ENCODE measurements around the gene CDK14. TPM values are rescaled to one million over a fixed set of nuclear protein-coding genes. Genes with fewer than 3 reads are reported as not detected.
A peak's percentile ranks its signal among the peaks of the same experiment; 100 is the strongest.

The CDK14 gene
- polyA plus RNA-seq (2013), result 5.5 and 6.3 TPM in 2 replicates

- Histone ChIP-seq H2AFZ (ENCODE audit: insufficient read depth, low read length, poor library complexity) (peak within 1 kb of the TSS; percentile 97), H3K79me1 (ENCODE audit: low read length) (peaks cover 8% of the 10 kb centered on the region), H4K8ac (ENCODE audit: low read depth, low read length) (peak within 1 kb of the TSS; percentile 88), H3K4me3 (ENCODE audit: low read depth, low read length) (peak within 1 kb of the TSS; percentile 85), H3K27ac (ENCODE audit: low read depth, low read length) (no peak within 1 kb of the TSS), H4K12ac (ENCODE audit: low read depth, low read length) (peak within 1 kb of the TSS; percentile 86), H3K36me3 (ENCODE audit: control insufficient read depth in 1 of 2, insufficient read depth in 2 of 2, low read length in 2 of 2) (no peaks in the 10 kb centered on the region), H2BK120ac (ENCODE audit: insufficient read depth, low read length, poor library complexity) (peak within 1 kb of the TSS; percentile 72), H2AK5ac (ENCODE audit: low read length) (no peak within 1 kb of the TSS), H3K9ac (ENCODE audit: low read length) (peak within 1 kb of the TSS; percentile 72), H2BK5ac (ENCODE audit: low read depth, low read length, poor library complexity) (peak within 1 kb of the TSS; percentile 42), H4K91ac (ENCODE audit: low read depth, low read length) (peak within 1 kb of the TSS; percentile 83), H3K4me1 (ENCODE audit: control insufficient read depth in 1 of 2, insufficient read depth in 2 of 2, low read length in 2 of 2) (no peaks in the 10 kb centered on the region), H3K14ac (ENCODE audit: low read length) (peak within 1 kb of the TSS; percentile 88), H3K9me3 (ENCODE audit: insufficient read depth, low read depth, low read length) (no peaks in the 10 kb centered on the region), H3K23ac (ENCODE audit: low read length) (no peak within 1 kb of the TSS), H3K27me3 (ENCODE audit: insufficient read depth, low read length) (no peaks in the 10 kb centered on the region), H2BK12ac (ENCODE audit: low read length) (peak within 1 kb of the TSS; percentile 35), H3K18ac (ENCODE audit: low read length) (peak within 1 kb of the TSS; percentile 93), H3K4me2 (ENCODE audit: low read length) (peak within 1 kb of the TSS; percentile 97), H3K79me2 (ENCODE audit: control insufficient read depth, insufficient read depth, low read length, poor library complexity) (peaks cover 8% of the 10 kb centered on the region), H3K4ac (ENCODE audit: low read depth, low read length) (peak within 1 kb of the TSS; percentile 31)
- WGBS (ENCODE audit: extremely low coverage, insufficient coverage, insufficient read length), result no CpG with 5 or more reads among the region's 118 CpGs
- DNase-seq, result peak; percentile 46 to 79
These were observed at the start of gene CDK14 for GRCh38 chr7:90595801-90596670. CDK14 (plus strand) TSS chr7:90596321; CDS start chr7:90596628, 307 bp downstream.

DNA sequence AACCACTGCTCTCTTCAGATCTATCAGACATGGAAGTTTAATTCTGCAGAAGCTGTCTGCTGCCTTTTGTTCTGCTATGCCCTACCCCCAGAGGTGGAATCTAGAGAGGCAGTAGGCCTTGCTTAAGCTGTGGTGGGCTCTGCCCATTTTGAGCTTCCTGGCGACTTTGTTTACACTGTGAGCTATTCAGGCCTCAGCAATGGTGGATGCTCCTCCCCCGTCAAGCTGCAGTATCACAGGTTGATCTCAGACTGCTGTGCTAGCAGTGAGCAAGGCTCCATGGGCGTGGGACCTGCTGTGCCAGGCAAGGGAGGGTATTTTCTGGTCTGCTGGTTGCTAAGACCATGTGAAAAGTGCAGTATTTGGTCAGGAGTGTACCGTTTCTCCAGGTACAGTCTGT lies 45.1 kb upstream of the CDK14 start:
- Histone ChIP-seq H3K9me3 (ENCODE audit: insufficient read depth, low read depth, low read length) (no peaks in the 10 kb centered on the region), H3K4me3 (ENCODE audit: low read depth, low read length) (no peak overlapping the region), H2BK120ac (ENCODE audit: insufficient read depth, low read length, poor library complexity) (no peak overlapping the region), H3K4ac (ENCODE audit: low read depth, low read length) (no peak overlapping the region), H2AK5ac (ENCODE audit: low read length) (no peak overlapping the region), H3K27ac (ENCODE audit: low read depth, low read length) (no peak overlapping the region), H3K23ac (ENCODE audit: low read length) (no peak overlapping the region), H3K4me1 (ENCODE audit: control insufficient read depth in 1 of 2, insufficient read depth in 2 of 2, low read length in 2 of 2) (no peaks in the 10 kb centered on the region), H3K18ac (ENCODE audit: low read length) (no peak overlapping the region), H4K12ac (ENCODE audit: low read depth, low read length) (no peak overlapping the region), H3K36me3 (ENCODE audit: control insufficient read depth in 1 of 2, insufficient read depth in 2 of 2, low read length in 2 of 2) (no peaks in the 10 kb centered on the region), H4K8ac (ENCODE audit: low read depth, low read length) (no peak overlapping the region), H3K14ac (ENCODE audit: low read length) (no peak overlapping the region), H2AFZ (ENCODE audit: insufficient read depth, low read length, poor library complexity) (no peak overlapping the region), H2BK5ac (ENCODE audit: low read depth, low read length, poor library complexity) (no peak overlapping the region), H2BK12ac (ENCODE audit: low read length) (no peak overlapping the region), H3K4me2 (ENCODE audit: low read length) (no peak overlapping the region), H3K79me1 (ENCODE audit: low read length) (no peaks in the 10 kb centered on the region), H3K79me2 (ENCODE audit: control insufficient read depth, insufficient read depth, low read length, poor library complexity) (no peaks in the 10 kb centered on the region), H3K9ac (ENCODE audit: low read length) (no peak overlapping the region), H3K27me3 (ENCODE audit: insufficient read depth, low read length) (no peaks in the 10 kb centered on the region), H4K91ac (ENCODE audit: low read depth, low read length) (no peak overlapping the region)
- DNase-seq, result no peak
- no CpG with 5 or more reads among the region's 4 CpGs for WGBS (ENCODE audit: extremely low coverage, insufficient coverage, insufficient read length)

DNA sequence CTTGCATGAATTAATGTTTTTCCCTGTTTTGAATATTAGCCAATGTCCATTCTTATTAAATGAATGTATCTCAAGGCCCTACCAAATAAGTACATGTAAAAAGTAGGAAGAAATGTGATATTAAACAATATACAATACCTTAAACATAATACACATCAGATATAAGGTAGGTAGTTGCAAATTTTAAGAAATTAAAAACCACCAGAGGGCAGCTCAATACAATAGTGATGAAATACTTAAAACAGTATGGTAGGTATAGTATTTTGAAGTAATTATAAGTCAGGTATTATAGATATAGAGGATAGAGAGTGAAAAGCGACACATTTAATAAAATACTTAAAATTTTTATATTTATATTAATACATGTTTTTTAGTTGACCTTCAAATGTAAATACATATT lies 43.6 kb upstream of the CDK14 start:
- Histone ChIP-seq H2BK5ac (ENCODE audit: low read depth, low read length, poor library complexity) (no peak overlapping the region), H2AFZ (ENCODE audit: insufficient read depth, low read length, poor library complexity) (no peak overlapping the region), H3K4me2 (ENCODE audit: low read length) (no peak overlapping the region), H3K9me3 (ENCODE audit: insufficient read depth, low read depth, low read length) (no peaks in the 10 kb centered on the region), H2AK5ac (ENCODE audit: low read length) (no peak overlapping the region), H3K23ac (ENCODE audit: low read length) (no peak overlapping the region), H2BK120ac (ENCODE audit: insufficient read depth, low read length, poor library complexity) (no peak overlapping the region), H3K27ac (ENCODE audit: low read depth, low read length) (no peak overlapping the region), H3K18ac (ENCODE audit: low read length) (no peak overlapping the region), H4K91ac (ENCODE audit: low read depth, low read length) (no peak overlapping the region), H4K8ac (ENCODE audit: low read depth, low read length) (no peak overlapping the region), H3K27me3 (ENCODE audit: insufficient read depth, low read length) (no peaks in the 10 kb centered on the region), H3K4me3 (ENCODE audit: low read depth, low read length) (no peak overlapping the region), H3K36me3 (ENCODE audit: control insufficient read depth in 1 of 2, insufficient read depth in 2 of 2, low read length in 2 of 2) (no peaks in the 10 kb centered on the region), H3K14ac (ENCODE audit: low read length) (no peak overlapping the region), H4K12ac (ENCODE audit: low read depth, low read length) (no peak overlapping the region), H3K79me2 (ENCODE audit: control insufficient read depth, insufficient read depth, low read length, poor library complexity) (no peaks in the 10 kb centered on the region), H3K79me1 (ENCODE audit: low read length) (no peaks in the 10 kb centered on the region), H3K9ac (ENCODE audit: low read length) (no peak overlapping the region), H3K4ac (ENCODE audit: low read depth, low read length) (no peak overlapping the region), H3K4me1 (ENCODE audit: control insufficient read depth in 1 of 2, insufficient read depth in 2 of 2, low read length in 2 of 2) (no peaks in the 10 kb centered on the region), H2BK12ac (ENCODE audit: low read length) (no peak overlapping the region)
- peak in 1 of 2 donors; percentile 61 for DNase-seq
- WGBS (ENCODE audit: extremely low coverage, insufficient coverage, insufficient read length), result no CpG with 5 or more reads among the region's 1 CpG

DNA sequence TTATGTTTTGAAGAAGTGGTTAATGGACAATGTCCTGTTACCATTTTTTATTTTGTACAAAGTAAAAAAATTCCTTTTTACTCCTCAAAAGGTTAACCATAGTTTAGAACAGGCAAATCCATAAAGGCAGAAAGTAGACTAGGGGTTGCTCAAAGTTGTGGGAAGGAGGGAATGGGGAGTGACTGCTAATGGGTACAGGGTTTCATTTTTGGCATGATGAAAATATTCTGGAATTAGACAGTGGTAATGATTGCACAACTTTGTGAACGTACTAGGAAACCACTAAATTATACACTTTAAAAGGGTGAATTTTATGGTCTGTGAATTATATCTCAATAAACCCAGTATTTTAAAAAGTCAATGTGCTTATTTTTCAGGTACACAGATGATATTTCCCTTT lies 35.4 kb upstream of the CDK14 start:
- H2BK5ac ChIP-seq (ENCODE audit: low read depth, low read length, poor library complexity), result no peak overlapping the region
- H3K79me2 ChIP-seq (ENCODE audit: control insufficient read depth, insufficient read depth, low read length, poor library complexity), result no peaks in the 10 kb centered on the region
- no peak overlapping the region for H3K23ac ChIP-seq (ENCODE audit: low read length)
- no peak overlapping the region for H4K91ac ChIP-seq (ENCODE audit: low read depth, low read length)
- H3K4ac ChIP-seq (ENCODE audit: low read depth, low read length), result no peak overlapping the region
- H3K4me3 ChIP-seq (ENCODE audit: low read depth, low read length), result no peak overlapping the region
- no peak overlapping the region for H2BK12ac ChIP-seq (ENCODE audit: low read length)
- H3K79me1 ChIP-seq (ENCODE audit: low read length), result no peaks in the 10 kb centered on the region
- H3K4me2 ChIP-seq (ENCODE audit: low read length), result no peak overlapping the region
- H3K14ac ChIP-seq (ENCODE audit: low read length), result no peak overlapping the region
- no peak overlapping the region for H3K27ac ChIP-seq (ENCODE audit: low read depth, low read length)
- H2BK120ac ChIP-seq (ENCODE audit: insufficient read depth, low read length, poor library complexity), result no peak overlapping the region
- no peak overlapping the region for H4K8ac ChIP-seq (ENCODE audit: low read depth, low read length)
- no peaks in the 10 kb centered on the region for H3K9me3 ChIP-seq (ENCODE audit: insufficient read depth, low read depth, low read length)
- WGBS (ENCODE audit: extremely low coverage, insufficient coverage, insufficient read length), result no CpG with 5 or more reads among the region's 1 CpG
- no peak for DNase-seq
- H2AK5ac ChIP-seq (ENCODE audit: low read length), result no peak overlapping the region
- H3K9ac ChIP-seq (ENCODE audit: low read length), result no peak overlapping the region
- no peaks in the 10 kb centered on the region for H3K4me1 ChIP-seq (ENCODE audit: control insufficient read depth in 1 of 2, insufficient read depth in 2 of 2, low read length in 2 of 2)
- no peaks in the 10 kb centered on the region for H3K27me3 ChIP-seq (ENCODE audit: insufficient read depth, low read length)
- H2AFZ ChIP-seq (ENCODE audit: insufficient read depth, low read length, poor library complexity), result no peak overlapping the region
- H4K12ac ChIP-seq (ENCODE audit: low read depth, low read length), result no peak overlapping the region
- H3K36me3 ChIP-seq (ENCODE audit: control insufficient read depth in 1 of 2, insufficient read depth in 2 of 2, low read length in 2 of 2), result no peaks in the 10 kb centered on the region
- H3K18ac ChIP-seq (ENCODE audit: low read length), result no peak overlapping the region
